ENCODE results near the gene TAS1R2.

TAS1R2 gene

GRCh38 chr1:18880585-18880984 is 21.1 kb upstream of the TAS1R2 start:
- H3K27me3 ChIP-seq = no peaks in the 10 kb centered on the region
- intact Hi-C loops (cut with DNase I; ENCODE audit: low total_unique reads) = loop anchor here (5.0 kb wide), 1 partner anchor 217 kb away; no protein-coding TSS in a partner anchor
- H3K9me3 ChIP-seq = no peaks in the 10 kb centered on the region
- H3K36me3 ChIP-seq = peaks cover 0 to 37% (median 18%) of the 10 kb centered on the region in 3 donors
- no peak for DNase-seq
- TF ChIP-seq CTCF (IDR thresholded peaks at IDR 0.05) = no peak
- no peaks in the 10 kb centered on the region for H3K4me1 ChIP-seq
- H3K27ac ChIP-seq = no peak overlapping the region
- no peak overlapping the region for H3K4me3 ChIP-seq

GRCh38 chr1:18879791-18880309 is 20.4 kb upstream of the TAS1R2 start:
- Histone ChIP-seq H3K36me3 (peaks cover 0 to 37% (median 18%) of the 10 kb centered on the region in 3 donors), H3K9me3 (no peaks in the 10 kb centered on the region), H3K4me1 (no peaks in the 10 kb centered on the region), H3K4me3 (no peak overlapping the region), H3K27ac (no peak overlapping the region), H3K27me3 (no peaks in the 10 kb centered on the region)
- intact Hi-C loops (cut with DNase I; ENCODE audit: low total_unique reads) = loop anchor here (5.0 to 10.0 kb wide), 2 partner anchors 217 to 285 kb away; no protein-coding TSS in a partner anchor
- no peak for DNase-seq
- TF ChIP-seq CTCF (IDR thresholded peaks at IDR 0.05) = no peak

- no peaks in the 10 kb centered on the region for H3K4me1 ChIP-seq
Observed at GRCh38 chr1:18879215-18879790, 19.8 kb upstream of the TAS1R2 start.

GRCh38 chr1:18878538-18879214 is 19.2 kb upstream of the TAS1R2 start:
- H3K4me1 ChIP-seq = no peaks in the 10 kb centered on the region
- no peaks in the 10 kb centered on the region for H3K9me3 ChIP-seq
- DNase-seq = no peak
- no peaks in the 10 kb centered on the region for H3K27me3 ChIP-seq
- peaks cover 0 to 43% (median 18%) of the 10 kb centered on the region in 3 donors for H3K36me3 ChIP-seq
- no peak overlapping the region for H3K27ac ChIP-seq
- intact Hi-C loops (cut with DNase I; ENCODE audit: low total_unique reads) = loop anchor here (10.0 kb wide), 1 partner anchor 284 kb away; no protein-coding TSS in a partner anchor
- H3K4me3 ChIP-seq = no peak overlapping the region
- no peak for TF ChIP-seq CTCF (IDR thresholded peaks at IDR 0.05)

More at GRCh38 chr1:18879215-18879790, 19.8 kb upstream of the TAS1R2 start:
- intact Hi-C loops (cut with DNase I; ENCODE audit: low total_unique reads) = loop anchor here (10.0 kb wide), 1 partner anchor 285 kb away; no protein-coding TSS in a partner anchor
- DNase-seq = no peak
- H3K27me3 ChIP-seq = no peaks in the 10 kb centered on the region
- no peak overlapping the region for H3K27ac ChIP-seq
- no peak for TF ChIP-seq CTCF (IDR thresholded peaks at IDR 0.05)
- H3K4me3 ChIP-seq = no peak overlapping the region
- H3K36me3 ChIP-seq = peaks cover 0 to 38% (median 18%) of the 10 kb centered on the region in 3 donors
- no peaks in the 10 kb centered on the region for H3K9me3 ChIP-seq

GRCh38 chr1:18877282-18877681 is 17.8 kb upstream of the TAS1R2 start:
- Histone ChIP-seq H3K27me3 (no peaks in the 10 kb centered on the region), H3K9me3 (no peaks in the 10 kb centered on the region), H3K27ac (no peak overlapping the region), H3K36me3 (peaks cover 0 to 43% (median 19%) of the 10 kb centered on the region in 3 donors), H3K4me1 (no peaks in the 10 kb centered on the region), H3K4me3 (no peak overlapping the region)
- no peak for TF ChIP-seq CTCF (IDR thresholded peaks at IDR 0.05)
- no peak for DNase-seq
- intact Hi-C loops (cut with DNase I; ENCODE audit: low total_unique reads) = loop anchor here (10.0 kb wide), 1 partner anchor 282 kb away; no protein-coding TSS in a partner anchor
